Activated CD4-positive, alpha-beta T cell treated with anti-CD3 and anti-CD28 coated beads, Interleukin-2, amount 50 U/mL, for 1 hour (primary cell): ENCODE data around the gene NTM.

Experiments used
- DNase-seq: peaks from one replicate; pipeline ENCODE4 v3.0.0-alpha.2; 2020

Gene NTM

GRCh38 chr11:131850507-131850906 lies 480.1 kb downstream of the NTM start:
- no peak for DNase-seq

DNA sequence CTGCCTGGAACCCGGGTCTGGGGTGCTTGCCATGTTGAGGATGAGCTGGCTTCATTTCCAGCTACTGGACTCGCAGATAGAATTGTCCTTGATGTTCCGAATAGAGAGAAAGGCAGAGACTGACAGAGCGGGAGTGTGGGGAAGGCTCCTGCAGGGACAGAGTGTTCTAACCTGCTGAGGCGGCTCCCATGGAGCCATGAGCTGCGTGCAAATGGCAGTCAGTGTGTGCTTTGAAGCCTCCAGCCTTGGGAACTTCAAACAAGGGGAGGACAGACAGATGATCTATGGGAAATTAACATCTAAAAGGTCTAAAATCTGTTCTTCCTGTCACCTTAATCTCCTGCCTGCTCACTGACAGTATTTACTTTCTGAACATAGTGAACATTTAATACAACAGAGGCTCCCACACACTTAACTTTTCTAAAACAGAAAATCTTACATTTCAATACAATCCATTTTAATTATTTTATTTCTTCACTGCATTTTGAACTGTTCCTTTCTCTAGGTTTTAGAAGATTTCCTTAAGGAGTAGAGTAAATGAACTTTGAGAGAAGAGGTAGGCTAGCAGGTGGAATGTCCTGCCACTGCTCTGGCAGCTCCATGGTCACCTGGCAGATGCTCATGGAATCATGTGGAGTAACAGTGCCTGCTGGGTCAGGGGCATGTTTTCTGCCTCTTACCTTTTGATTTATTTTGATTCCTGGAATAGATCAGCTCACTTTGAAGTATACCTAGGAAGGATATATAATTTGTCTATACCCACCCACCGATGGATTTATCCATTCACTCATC lies 481.7 kb downstream of the NTM start:
- DNase-seq = no peak

- DNase-seq = no peak
Observed at GRCh38 chr11:131852757-131853156, 482.3 kb downstream of the NTM start.

DNA sequence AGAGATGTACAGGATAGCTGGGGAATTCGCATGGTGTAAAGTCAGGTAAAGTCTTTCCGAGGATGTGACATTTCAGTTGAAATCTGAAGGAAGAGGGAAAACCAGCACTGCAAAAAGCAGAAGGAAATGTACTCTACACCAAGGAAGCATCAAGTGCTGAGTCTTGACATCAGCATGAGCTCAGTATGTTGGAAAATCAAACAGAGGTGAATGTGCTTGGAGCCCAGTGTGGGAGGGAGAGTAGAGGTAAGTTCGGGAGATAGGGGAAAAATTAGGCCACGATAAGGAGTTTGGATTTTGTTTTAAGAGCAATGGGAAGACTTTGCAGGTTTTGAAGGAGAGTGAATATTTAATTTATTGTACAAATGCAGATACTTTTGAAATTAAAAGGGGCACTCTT lies 484.0 kb downstream of the NTM start:
- DNase-seq = no peak

GRCh38 chr11:131855320-131855719 lies 484.9 kb downstream of the NTM start:
- DNase-seq = no peak

DNA sequence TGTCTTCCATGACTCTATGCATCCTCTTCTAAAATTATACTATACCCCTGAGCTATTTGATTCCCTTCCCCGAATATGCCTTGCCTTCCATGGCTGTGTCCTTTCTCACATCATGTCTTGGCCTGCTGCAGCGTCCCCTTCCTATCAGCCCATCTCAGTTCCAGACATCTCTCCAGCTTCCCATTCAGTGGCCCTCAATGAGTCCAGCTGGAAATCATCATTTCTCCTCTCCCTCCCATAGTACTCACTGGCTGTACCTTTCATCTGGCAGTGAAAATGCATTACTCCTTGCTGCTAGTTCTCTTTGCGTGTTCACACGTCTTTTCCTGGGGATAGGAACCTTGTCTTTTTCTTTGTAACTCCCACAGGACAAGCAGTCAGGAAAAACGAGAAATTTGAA lies 486.8 kb downstream of the NTM start:
- DNase-seq = no peak

GRCh38 chr11:131858505-131858904 lies 488.1 kb downstream of the NTM start:
- DNase-seq = no peak

DNA sequence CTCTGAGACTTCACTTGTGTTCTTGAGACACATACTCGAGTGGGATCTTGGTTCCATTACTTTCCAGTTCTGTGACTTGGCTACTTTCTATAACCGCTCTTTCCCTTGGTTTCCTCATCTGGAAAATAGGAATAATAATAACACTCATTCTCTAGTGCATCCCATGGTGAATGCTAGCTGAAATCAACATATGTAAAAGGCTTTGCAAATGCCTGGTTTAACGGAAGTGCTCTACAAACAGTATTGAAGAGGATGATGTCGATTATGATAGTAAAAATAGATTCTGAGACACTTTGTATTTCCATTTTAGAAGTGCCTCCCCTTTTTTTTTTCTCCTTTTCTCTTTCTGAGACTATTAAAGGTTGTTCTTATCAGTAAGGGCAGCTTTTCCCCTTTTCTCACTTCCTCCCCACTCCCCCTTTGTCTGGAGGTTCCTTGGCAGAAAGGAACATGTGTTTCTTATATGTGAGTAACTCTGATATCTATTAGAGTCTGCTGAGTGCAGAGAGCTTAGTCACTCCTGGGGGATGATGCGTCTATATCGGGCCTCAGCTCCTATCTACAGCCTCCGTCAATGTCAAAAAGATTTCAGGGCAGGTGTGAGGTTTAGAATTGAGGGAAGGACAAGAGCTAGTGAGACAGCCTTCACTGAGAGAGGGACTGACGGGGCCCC lies 489.3 kb downstream of the NTM start:
- no peak for DNase-seq

GRCh38 chr11:131864228-131864627 lies 493.8 kb downstream of the NTM start:
- no peak for DNase-seq

- no peak for DNase-seq
Observed at GRCh38 chr11:131865860-131866259, 495.4 kb downstream of the NTM start.

GRCh38 chr11:131866535-131867400 lies 496.4 kb downstream of the NTM start:
- DNase-seq = no peak

- no peak for DNase-seq
Observed at GRCh38 chr11:131867457-131868257, 497.2 kb downstream of the NTM start.

DNA sequence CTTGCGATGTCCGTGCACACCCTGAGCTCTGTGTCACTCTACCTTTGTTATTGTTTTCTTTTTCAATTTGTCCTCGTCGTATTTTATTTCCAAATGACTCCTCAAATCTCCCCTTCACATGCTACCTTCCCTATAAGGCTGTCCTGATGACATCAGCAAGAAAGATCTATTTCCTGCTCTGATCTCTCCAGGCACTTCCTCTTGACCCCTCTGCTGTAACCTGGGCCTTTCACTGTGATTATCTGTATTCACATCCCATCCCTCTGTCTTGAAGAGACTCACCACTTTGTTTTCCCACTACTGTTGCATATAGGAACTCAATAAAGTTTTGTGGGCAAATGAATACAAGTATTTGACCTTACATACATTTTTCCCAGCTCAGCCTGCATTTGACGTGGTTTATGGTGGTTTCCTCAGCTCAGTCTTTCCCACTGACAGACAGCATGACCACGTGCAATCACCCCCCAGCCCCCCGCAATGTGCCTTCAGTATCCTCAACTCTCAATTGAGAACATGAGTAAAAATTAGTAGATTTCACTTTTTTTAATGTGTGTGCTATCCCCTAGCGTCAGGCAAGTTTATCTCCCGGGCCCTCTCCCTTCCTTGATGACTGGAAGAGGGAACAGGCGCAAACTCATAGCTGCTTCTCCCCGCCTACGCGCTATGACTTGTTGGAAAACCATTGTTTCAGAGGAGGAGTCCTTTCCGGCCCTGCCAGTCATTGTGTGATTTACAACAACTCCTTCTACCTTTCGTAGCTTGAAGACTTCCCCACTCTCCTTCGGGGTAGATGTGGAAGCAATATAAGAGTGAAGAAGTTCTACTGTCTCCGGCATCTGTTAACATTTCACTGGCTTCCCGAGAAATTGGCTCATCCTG lies 498.5 kb downstream of the NTM start:
- DNase-seq = no peak

- no peak for DNase-seq
Observed at GRCh38 chr11:131870305-131870704, 499.9 kb downstream of the NTM start.

DNA sequence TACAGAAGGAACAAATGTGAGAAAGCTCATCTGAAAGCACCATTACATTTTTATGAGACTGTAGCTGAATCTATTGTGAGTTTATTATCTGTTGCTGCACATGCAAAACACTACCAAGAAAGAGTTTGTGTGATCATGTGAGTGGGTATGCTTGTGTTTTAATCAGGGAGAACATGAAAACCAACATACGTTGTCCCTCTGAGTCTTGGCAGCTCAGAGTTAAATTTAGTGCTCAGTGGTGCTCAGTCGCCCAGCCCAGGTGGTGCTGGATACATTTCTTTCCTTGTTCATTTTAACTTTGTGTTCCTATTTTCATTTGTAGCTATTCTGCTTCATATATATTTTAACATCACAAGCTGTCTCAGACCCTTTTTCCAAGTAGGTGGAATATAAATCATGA lies 500.6 kb downstream of the NTM start:
- DNase-seq = no peak

- no peak for DNase-seq
Observed at GRCh38 chr11:131874070-131874469, 503.7 kb downstream of the NTM start.

DNA sequence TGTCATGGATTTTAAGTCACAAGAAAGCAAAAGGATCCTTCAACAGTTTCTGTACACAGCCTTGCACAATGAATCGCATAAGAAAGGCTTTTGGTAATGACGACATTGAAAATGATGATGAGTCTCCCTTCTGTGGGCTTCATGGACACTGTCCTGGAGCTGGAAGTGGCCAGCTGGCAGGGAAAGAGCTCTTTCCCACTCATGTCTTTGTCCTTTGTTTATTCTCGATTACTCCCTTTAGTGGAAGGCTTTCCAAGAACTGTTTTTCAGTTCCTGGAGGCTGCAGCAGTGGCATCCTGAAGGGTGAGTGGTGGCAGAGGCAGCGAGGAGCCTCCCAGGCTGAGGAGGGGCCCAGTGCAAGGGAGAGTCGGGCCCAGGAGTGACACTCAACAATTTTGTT lies 505.2 kb downstream of the NTM start:
- no peak for DNase-seq

DNA sequence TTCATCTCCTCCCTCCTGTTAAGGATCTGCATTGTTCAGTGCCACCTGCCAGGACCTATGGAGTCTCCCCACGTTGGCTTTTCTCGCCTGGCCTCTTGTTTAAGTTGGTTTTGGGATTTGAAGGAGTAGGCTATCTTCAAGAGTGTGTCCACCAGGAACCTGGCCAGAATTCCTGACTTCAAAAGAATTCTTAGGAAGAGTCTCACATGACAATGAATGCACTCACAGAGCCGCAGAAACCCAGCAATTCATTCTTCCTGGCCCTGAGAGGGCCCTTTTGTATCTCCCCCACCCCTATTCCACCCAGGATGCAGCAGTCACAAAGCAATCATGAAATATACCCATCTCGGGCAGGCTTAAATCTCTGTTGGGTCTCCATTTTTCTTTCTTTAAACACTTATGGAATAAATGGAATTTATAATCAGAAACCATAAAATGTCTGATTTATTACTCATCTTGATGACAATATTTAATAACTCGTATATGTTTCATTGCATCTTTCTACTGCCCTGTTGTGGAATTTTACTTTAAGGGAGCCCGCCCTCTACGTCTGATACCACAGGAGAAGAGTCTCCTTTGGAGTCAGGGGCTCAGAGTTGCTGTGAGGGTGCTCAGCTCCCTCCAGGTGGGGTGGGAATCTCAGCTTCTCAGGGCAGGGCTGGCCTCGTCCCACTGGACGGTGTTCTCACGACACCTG lies 507.0 kb downstream of the NTM start:
- no peak for DNase-seq

- no peak for DNase-seq
Observed at GRCh38 chr11:131880316-131880715, 509.9 kb downstream of the NTM start.

GRCh38 chr11:131880976-131881375 lies 510.6 kb downstream of the NTM start:
- DNase-seq = no peak

GRCh38 chr11:131883332-131883731 lies 512.9 kb downstream of the NTM start:
- no peak for DNase-seq
